Right atrium auricular region (tissue), 2 donors: ENCODE data around the gene RHOT1. TPM values are rescaled to one million over a fixed set of nuclear protein-coding genes. Genes with fewer than 3 reads are reported as not detected.

ENCODE experiments used
- DNase-seq: peaks from one replicate; pipeline ENCODE4 v3.0.0-alpha.2; 2019; ENCODE audit warnings: low spot score
- H3K27ac ChIP-seq, 2 donors: fragments of 200-600 bp; sonication (generic); 1 replicate in 1 of 2; 2 replicates in 1 of 2; pipeline ENCODE4 v1.5.1; 2016 to 2019
- H3K27me3 ChIP-seq, 2 donors: fragments of 200-600 bp; sonication (generic); one replicate each; pipeline versions ENCODE4 v1.5.1 to v1.6.0; 2017 to 2019
- H3K36me3 ChIP-seq: fragments of 200-600 bp; sonication (generic); one replicate; pipeline ENCODE4 v1.5.1; 2016
- H3K4me1 ChIP-seq, 2 donors: fragments of 200-600 bp; sonication (generic); one replicate each; pipeline versions ENCODE4 v1.5.1 to v1.6.0; 2017 to 2019
- H3K4me3 ChIP-seq, 2 donors: fragments of 200-600 bp; sonication (generic); 1 replicate in 1 of 2; 2 replicates in 1 of 2; pipeline ENCODE4 v1.5.1; 2017 to 2019; ENCODE audit warnings: mild to moderate bottlenecking in 1 of 2, moderate library complexity in 1 of 2
- H3K9me3 ChIP-seq, 2 donors: fragments of 200-600 bp; sonication (generic); one replicate each; pipeline ENCODE4 v1.5.1; 2019
- CTCF ChIP-seq, 2 donors: fragments of 200-600 bp; sonication (generic); IDR thresholded peaks; one replicate each; pipeline ENCODE4 v1.5.1; 2019; ENCODE audit warnings: antibody characterized with exemption in 2 of 2
- total RNA-seq, 2 donors: library from RNA; depleted of rRNA; stranded (reverse); fragments of >200 nt; gene quantifications; one replicate each; pipeline ENCODE4 v1.1.0, GENCODE V29; 2016

Gene RHOT1
- total RNA-seq, 2 donors from 2014 or later, result 39.6 to 51.0 TPM

GRCh38 chr17:32120141-32120540 is 22.2 kb upstream of the RHOT1 start:
- Histone ChIP-seq H3K36me3 (no peaks in the 10 kb centered on the region), H3K4me3 (no peak overlapping the region), H3K9me3 (no peaks in the 10 kb centered on the region), H3K4me1 (no peaks in the 10 kb centered on the region), H3K27ac (no peak overlapping the region), H3K27me3 (no peaks in the 10 kb centered on the region)
- no peak for DNase-seq
- no peak for TF ChIP-seq CTCF (IDR thresholded peaks at IDR 0.05)

- Histone ChIP-seq H3K27me3 (no peaks in the 10 kb centered on the region), H3K4me3 (no peak overlapping the region), H3K4me1 (no peaks in the 10 kb centered on the region), H3K36me3 (no peaks in the 10 kb centered on the region), H3K27ac (no peak overlapping the region), H3K9me3 (no peaks in the 10 kb centered on the region)
- no peak for DNase-seq
- TF ChIP-seq CTCF (IDR thresholded peaks at IDR 0.05), result no peak
Observed at GRCh38 chr17:32120716-32121115, 21.6 kb upstream of the RHOT1 start.

GRCh38 chr17:32123782-32124181 is 18.5 kb upstream of the RHOT1 start:
- DNase-seq, result no peak
- Histone ChIP-seq H3K36me3 (no peaks in the 10 kb centered on the region), H3K4me3 (no peak overlapping the region), H3K27me3 (no peaks in the 10 kb centered on the region), H3K4me1 (peaks cover 0 to 9% of the 10 kb centered on the region in 2 donors), H3K27ac (no peak overlapping the region), H3K9me3 (no peaks in the 10 kb centered on the region)
- no peak for TF ChIP-seq CTCF (IDR thresholded peaks at IDR 0.05)

- TF ChIP-seq CTCF (IDR thresholded peaks at IDR 0.05), result no peak
- no peak overlapping the region for H3K4me3 ChIP-seq
- no peaks in the 10 kb centered on the region for H3K36me3 ChIP-seq
- no peak overlapping the region for H3K27ac ChIP-seq
- H3K9me3 ChIP-seq, result no peaks in the 10 kb centered on the region
- H3K4me1 ChIP-seq, result peaks cover 0 to 12% of the 10 kb centered on the region in 2 donors
- no peaks in the 10 kb centered on the region for H3K27me3 ChIP-seq
- DNase-seq, result no peak
Observed at GRCh38 chr17:32124985-32125847, 17.1 kb upstream of the RHOT1 start.

GRCh38 chr17:32125848-32126153 is 16.5 kb upstream of the RHOT1 start:
- no peak for TF ChIP-seq CTCF (IDR thresholded peaks at IDR 0.05)
- no peaks in the 10 kb centered on the region for H3K36me3 ChIP-seq
- H3K4me3 ChIP-seq, result no peak overlapping the region
- DNase-seq, result no peak
- H3K9me3 ChIP-seq, result no peaks in the 10 kb centered on the region
- H3K27me3 ChIP-seq, result no peaks in the 10 kb centered on the region
- H3K27ac ChIP-seq, result no peak overlapping the region
- H3K4me1 ChIP-seq, result peaks cover 0 to 12% of the 10 kb centered on the region in 2 donors

GRCh38 chr17:32126325-32126724 is 16.0 kb upstream of the RHOT1 start:
- Histone ChIP-seq H3K27me3 (no peaks in the 10 kb centered on the region), H3K27ac (peak overlapping the region in 1 of 2 donors; percentile 88), H3K4me3 (no peak overlapping the region), H3K9me3 (no peaks in the 10 kb centered on the region), H3K4me1 (peaks cover 0 to 12% of the 10 kb centered on the region in 2 donors), H3K36me3 (no peaks in the 10 kb centered on the region)
- TF ChIP-seq CTCF (IDR thresholded peaks at IDR 0.05), result no peak
- no peak for DNase-seq
